Activated B cell treated with CpG ODN at 0.5 μM for 24 hours (primary cell): Measurements from ENCODE around the gene NOS1. TPM values are rescaled to one million over a fixed set of nuclear protein-coding genes. Genes with fewer than 3 reads are reported as not detected.

ENCODE experiments used
- ATAC-seq: fragments of 200-7000 bp; cut with Tn5 transposase; one replicate; pipeline ENCODE4 v1.10.0; 2021; ENCODE audit warnings: low read depth, mild to moderate bottlenecking, moderate library complexity
- CTCF ChIA-PET: fragments of 350-600 bp; sonication (Branson Sonifier 250); formaldehyde crosslinking; loops from one replicate; lab custom pipeline; 2021; ENCODE audit warnings: antibody characterized with exemption; lab: Charles Lee
- POLR2A ChIA-PET: fragments of 350-600 bp; sonication (Branson Sonifier 250); formaldehyde crosslinking; loops from one replicate; lab custom pipeline; 2021; ENCODE audit warnings: antibody characterized with exemption; lab: Charles Lee
- DNase-seq: peaks from one replicate; pipeline ENCODE4 v3.0.0; 2022
- H3K27ac Mint-ChIP-seq: one replicate; pipeline ENCODE4 v1.8.0; 2020; ENCODE audit warnings: mixed read lengths
- H3K27me3 Mint-ChIP-seq: one replicate; pipeline ENCODE4 v1.8.0; 2021; ENCODE audit warnings: mixed read lengths
- H3K36me3 Mint-ChIP-seq: one replicate; pipeline ENCODE4 v1.8.0; 2021; ENCODE audit warnings: low read depth, mixed read lengths
- H3K4me1 Mint-ChIP-seq: one replicate; pipeline ENCODE4 v1.8.0; 2021; ENCODE audit warnings: mixed read lengths
- H3K4me3 Mint-ChIP-seq: one replicate; pipeline ENCODE4 v1.8.0; 2020; ENCODE audit warnings: mild to moderate bottlenecking, mixed read lengths
- H3K9me3 Mint-ChIP-seq: one replicate; pipeline ENCODE4 v1.8.0; 2020; ENCODE audit warnings: mixed read lengths
- CTCF ChIP-seq: fragments of 200-600 bp; IDR thresholded peaks from one replicate; pipeline ENCODE4 v1.8.0; 2022; ENCODE audit warnings: antibody characterized with exemption, mild to moderate bottlenecking
- intact Hi-C: fragments of 100-400 bp; cut with micrococcal nuclease; formaldehyde crosslinking; loops from one replicate; pipeline ENCODE4 v1.15.1; 2024
- total RNA-seq: library from RNA; stranded (reverse); gene quantifications from 2 replicates; pipeline ENCODE4 v1.2.3, GENCODE V29; 2022

NOS1 gene
- total RNA-seq, 1 donor from 2014 or later: not detected

- intact Hi-C loops: no loop called here
- Mint-ChIP-seq H3K4me3 (no peak overlapping the region), H3K27me3 (peaks cover 2% of the 10 kb centered on the region), H3K36me3 (no peaks in the 10 kb centered on the region), H3K4me1 (no peaks in the 10 kb centered on the region), H3K9me3 (peaks cover 3% of the 10 kb centered on the region), H3K27ac (no peak overlapping the region)
- TF ChIP-seq CTCF: no peak
- ChIA-PET CTCF (no interaction called here), POLR2A (no interaction called here)
- DNase-seq: no peak
- no peak for ATAC-seq
Measured at GRCh38 chr12:117241697-117242096, 119.7 kb downstream of the NOS1 start.

- no peak for TF ChIP-seq CTCF
- Mint-ChIP-seq H3K4me1 (no peaks in the 10 kb centered on the region), H3K27me3 (peaks cover 2% of the 10 kb centered on the region), H3K4me3 (no peak overlapping the region), H3K9me3 (no peaks in the 10 kb centered on the region), H3K36me3 (no peaks in the 10 kb centered on the region), H3K27ac (no peak overlapping the region)
- intact Hi-C loops: no loop called here
- CTCF ChIA-PET: no interaction called here
- POLR2A ChIA-PET: no interaction called here
- ATAC-seq: no peak
- DNase-seq: no peak
Measured at GRCh38 chr12:117240081-117240755, 121.2 kb downstream of the NOS1 start.

GRCh38 chr12:117236456-117237001 lies 124.9 kb downstream of the NOS1 start:
- ChIA-PET POLR2A (no interaction called here), CTCF (no interaction called here)
- Mint-ChIP-seq H3K36me3 (no peaks in the 10 kb centered on the region), H3K4me1 (no peaks in the 10 kb centered on the region), H3K27ac (no peak overlapping the region), H3K4me3 (no peak overlapping the region), H3K9me3 (no peaks in the 10 kb centered on the region), H3K27me3 (peaks cover 6% of the 10 kb centered on the region)
- no peak for TF ChIP-seq CTCF
- ATAC-seq: no peak
- intact Hi-C loops: loop anchor here (1.0 kb wide), 1 partner anchor 601 kb away; no protein-coding TSS in a partner anchor
- peak; percentile 25 for DNase-seq

- H3K27me3 Mint-ChIP-seq: peaks cover 10% of the 10 kb centered on the region
- POLR2A ChIA-PET: no interaction called here
- DNase-seq: no peak
- no peaks in the 10 kb centered on the region for H3K4me1 Mint-ChIP-seq
- intact Hi-C loops: no loop called here
- H3K27ac Mint-ChIP-seq: no peak overlapping the region
- H3K4me3 Mint-ChIP-seq: no peak overlapping the region
- TF ChIP-seq CTCF: no peak
- ATAC-seq: no peak
- no peaks in the 10 kb centered on the region for H3K36me3 Mint-ChIP-seq
- CTCF ChIA-PET: no interaction called here
- no peaks in the 10 kb centered on the region for H3K9me3 Mint-ChIP-seq
Measured at GRCh38 chr12:117235261-117235660, 126.2 kb downstream of the NOS1 start.

GRCh38 chr12:117234441-117234840 lies 127.0 kb downstream of the NOS1 start:
- no peaks in the 10 kb centered on the region for H3K4me1 Mint-ChIP-seq
- no peak for TF ChIP-seq CTCF
- peaks cover 10% of the 10 kb centered on the region for H3K27me3 Mint-ChIP-seq
- ChIA-PET POLR2A (no interaction called here), CTCF (no interaction called here)
- intact Hi-C loops: no loop called here
- no peak for ATAC-seq
- H3K27ac Mint-ChIP-seq: no peak overlapping the region
- DNase-seq: no peak
- no peaks in the 10 kb centered on the region for H3K9me3 Mint-ChIP-seq
- H3K4me3 Mint-ChIP-seq: no peak overlapping the region
- H3K36me3 Mint-ChIP-seq: no peaks in the 10 kb centered on the region
